HEK293 (cell line): ENCODE data around the gene ARHGAP15.

Experiments used
- CTCF ChIA-PET: fragments of 350-600 bp; formaldehyde crosslinking; extraction: SDS; loops from one replicate; lab custom pipeline; 2021; ENCODE audit warnings: antibody characterized with exemption; lab: Yijun Ruan, JAX
- POLR2A ChIA-PET: fragments of 300-600 bp; formaldehyde crosslinking; extraction: SDS; loops from one replicate; lab custom pipeline; 2020; ENCODE audit warnings: antibody characterized with exemption, inconsistent platforms; lab: Yijun Ruan, JAX
- H3K27ac ChIP-seq: fragments of 200-500 bp; sonication (Bioruptor generic); 2 replicates; pipeline ENCODE4 v1.5.1; 2014; ENCODE audit warnings: low read depth, low read length, control low read depth, inconsistent platforms; ENCODE audit errors: extremely low read depth
- H3K36me3 ChIP-seq, 2 experiments: fragments of 200-500 bp in 1 of 2; sonication (Bioruptor generic) in 1 of 2; 1 replicate in 1 of 2; 2 replicates in 1 of 2; pipeline ENCODE4 v1.5.1; 2014 to 2017; ENCODE audit warnings: inconsistent platforms in 2 of 2, low read length in 2 of 2; ENCODE audit not compliant: control insufficient read depth in 2 of 2, insufficient read depth in 1 of 2
- H3K4me1 ChIP-seq: fragments of 200-500 bp; sonication (Bioruptor generic); 2 replicates; pipeline ENCODE4 v1.5.1; 2014; ENCODE audit warnings: mild to moderate bottlenecking, low read length, inconsistent platforms; ENCODE audit not compliant: control insufficient read depth, insufficient read depth
- H3K4me3 ChIP-seq: 2 replicates; pipeline ENCODE4 v1.5.1; 2011; ENCODE audit warnings: low read depth, mild to moderate bottlenecking, control low read depth, low read length, moderate library complexity
- H3K9me3 ChIP-seq: fragments of 200-500 bp; sonication (Bioruptor generic); 2 replicates; pipeline ENCODE4 v1.5.1; 2014; ENCODE audit warnings: low read depth, low read length, inconsistent platforms; ENCODE audit not compliant: control insufficient read depth, insufficient read depth
- GFI1B ChIP-seq: fragments of 450-650 bp; formaldehyde crosslinking; IDR thresholded peaks from 2 replicates; pipeline ENCODE4 v1.5.1; 2016; ENCODE audit warnings: missing biosample characterization, missing genetic modification characterization
- HOXC10 ChIP-seq: sonication (generic); formaldehyde crosslinking; IDR thresholded peaks from 2 replicates; pipeline ENCODE4 v1.8.1; 2023; ENCODE audit warnings: mild to moderate bottlenecking, missing genetic modification reagents
- MEIS1 ChIP-seq: sonication (generic); formaldehyde crosslinking; IDR thresholded peaks from 2 replicates; pipeline ENCODE4 v1.8.1; 2022; ENCODE audit warnings: missing genetic modification reagents, mild to moderate bottlenecking, borderline replicate concordance
- MYNN ChIP-seq: fragments of 450-650 bp; formaldehyde crosslinking; IDR thresholded peaks from 2 replicates; pipeline ENCODE4 v1.5.1; 2016; ENCODE audit warnings: missing biosample characterization, missing genetic modification characterization, borderline replicate concordance
- MZF1 ChIP-seq: fragments of 450-650 bp; formaldehyde crosslinking; IDR thresholded peaks from 2 replicates; pipeline ENCODE4 v1.5.1; 2017; ENCODE audit warnings: missing biosample characterization, missing genetic modification characterization, borderline replicate concordance
- OSR2 ChIP-seq: fragments of 450-650 bp; formaldehyde crosslinking; IDR thresholded peaks from 2 replicates; pipeline ENCODE4 v1.5.1; 2016; ENCODE audit warnings: missing biosample characterization, missing genetic modification characterization
- REPIN1 ChIP-seq: fragments of 450-650 bp; formaldehyde crosslinking; IDR thresholded peaks from 2 replicates; pipeline ENCODE4 v1.5.1; 2017; ENCODE audit warnings: missing biosample characterization, missing genetic modification characterization, low read depth
- TRIM28 ChIP-seq: IDR thresholded peaks from 2 replicates; pipeline ENCODE4 v1.6.1; 2011; ENCODE audit warnings: low read length, control low read depth, borderline replicate concordance
- ZBTB21 ChIP-seq: fragments of 450-650 bp; formaldehyde crosslinking; IDR thresholded peaks from 2 replicates; pipeline ENCODE4 v1.5.1; 2017; ENCODE audit warnings: missing biosample characterization, missing genetic modification characterization
- ZBTB7A ChIP-seq: fragments of 450-650 bp; formaldehyde crosslinking; IDR thresholded peaks from 2 replicates; pipeline ENCODE4 v1.5.1; 2016; ENCODE audit warnings: low read depth, missing biosample characterization, missing genetic modification characterization
- ZNF112 ChIP-seq: fragments of 450-650 bp; formaldehyde crosslinking; IDR thresholded peaks from 2 replicates; pipeline ENCODE4 v1.5.0; 2017; ENCODE audit warnings: missing biosample characterization, missing genetic modification characterization
- ZNF121 ChIP-seq: fragments of 450-650 bp; formaldehyde crosslinking; IDR thresholded peaks from 2 replicates; pipeline ENCODE4 v1.5.1; 2016; ENCODE audit warnings: missing biosample characterization, missing genetic modification characterization
- ZNF133 ChIP-seq: fragments of 450-650 bp; formaldehyde crosslinking; IDR thresholded peaks from 2 replicates; pipeline ENCODE4 v1.5.1; 2016; ENCODE audit warnings: missing biosample characterization, missing genetic modification characterization
- ZNF23 ChIP-seq: fragments of 450-650 bp; formaldehyde crosslinking; IDR thresholded peaks from 2 replicates; pipeline ENCODE4 v1.5.1; 2016; ENCODE audit warnings: missing biosample characterization, missing genetic modification characterization, borderline replicate concordance
- ZNF521 ChIP-seq: fragments of 450-650 bp; formaldehyde crosslinking; IDR thresholded peaks from 2 replicates; pipeline ENCODE4 v1.5.1; 2017; ENCODE audit warnings: missing biosample characterization, mild to moderate bottlenecking, missing genetic modification characterization
- ZNF529 ChIP-seq: fragments of 450-650 bp; formaldehyde crosslinking; IDR thresholded peaks from 2 replicates; pipeline ENCODE4 v1.5.1; 2017; ENCODE audit warnings: missing genetic modification characterization, missing biosample characterization; ENCODE audit not compliant: insufficient replicate concordance
- ZNF629 ChIP-seq: fragments of 450-650 bp; formaldehyde crosslinking; IDR thresholded peaks from 2 replicates; pipeline ENCODE4 v1.5.1; 2017; ENCODE audit warnings: missing biosample characterization, missing genetic modification characterization
- ZNF792 ChIP-seq: fragments of 450-650 bp; formaldehyde crosslinking; IDR thresholded peaks from 2 replicates; pipeline ENCODE4 v1.5.1; 2016; ENCODE audit warnings: missing biosample characterization, missing genetic modification characterization
- TF ChIP-seq, protein P1 (sequence below): sonication (generic); formaldehyde crosslinking; IDR thresholded peaks from 2 replicates; pipeline ENCODE4 v1.8.1; 2022; ENCODE audit warnings: mild to moderate bottlenecking, moderate library complexity, missing genetic modification reagents
- TF ChIP-seq, protein P2 (sequence below): fragments of 450-650 bp; formaldehyde crosslinking; IDR thresholded peaks from 2 replicates; pipeline ENCODE4 v1.5.1; 2016; ENCODE audit warnings: missing biosample characterization, missing genetic modification characterization, low read depth
- TF ChIP-seq, protein P3 (sequence below): fragments of 450-650 bp; formaldehyde crosslinking; IDR thresholded peaks from 2 replicates; pipeline ENCODE4 v1.5.1; 2016; ENCODE audit warnings: missing biosample characterization, missing genetic modification characterization, low read depth
- TF ChIP-seq, protein P4 (sequence below): fragments of 450-650 bp; formaldehyde crosslinking; IDR thresholded peaks from 2 replicates; pipeline ENCODE4 v1.5.1; 2017; ENCODE audit warnings: missing biosample characterization, missing genetic modification characterization

The ARHGAP15 gene

DNA sequence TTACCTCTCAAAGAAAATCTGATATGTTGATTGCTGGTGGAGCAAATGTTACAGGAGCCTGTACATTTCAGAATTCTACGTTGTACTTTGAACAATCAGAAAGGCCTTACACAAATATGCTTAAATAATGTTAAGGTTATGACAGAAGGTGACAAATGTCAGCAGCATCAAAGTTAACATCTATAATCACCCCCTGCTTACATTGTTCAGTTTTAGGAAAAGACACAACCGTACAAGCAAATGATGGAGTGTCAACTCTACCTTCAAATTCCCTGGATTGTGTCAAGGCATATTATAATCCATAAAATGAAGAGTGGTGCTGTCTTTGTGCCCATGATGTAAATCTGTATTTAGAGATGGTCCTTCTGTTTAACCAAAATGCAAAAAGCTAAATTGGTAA is 465.5 kb downstream of the ARHGAP15 start:
- Histone ChIP-seq H3K27ac (no peak overlapping the region), H3K4me3 (no peak overlapping the region), H3K36me3 (no peaks in the 10 kb centered on the region), H3K4me1 (no peaks in the 10 kb centered on the region), H3K9me3 (no peaks in the 10 kb centered on the region)
- ChIA-PET POLR2A (no interaction called here), CTCF (no interaction called here)
- TF ChIP-seq REPIN1 (no peak), ZBTB21 (tag by site-specific recombination) (no peak), ZNF121 (no peak), ZBTB7A (tag by site-specific recombination) (no peak), GFI1B (no peak), MZF1 (no peak), OSR2 (no peak), ZNF629 (tag by site-specific recombination) (no peak), ZNF792 (tag by site-specific recombination) (no peak), HOXC10 (CRISPR knock-in tag) (no peak), MEIS1 (CRISPR knock-in tag) (no peak), ZNF529 (tag by site-specific recombination) (no peak)
- TF ChIP-seq, protein P1, sequence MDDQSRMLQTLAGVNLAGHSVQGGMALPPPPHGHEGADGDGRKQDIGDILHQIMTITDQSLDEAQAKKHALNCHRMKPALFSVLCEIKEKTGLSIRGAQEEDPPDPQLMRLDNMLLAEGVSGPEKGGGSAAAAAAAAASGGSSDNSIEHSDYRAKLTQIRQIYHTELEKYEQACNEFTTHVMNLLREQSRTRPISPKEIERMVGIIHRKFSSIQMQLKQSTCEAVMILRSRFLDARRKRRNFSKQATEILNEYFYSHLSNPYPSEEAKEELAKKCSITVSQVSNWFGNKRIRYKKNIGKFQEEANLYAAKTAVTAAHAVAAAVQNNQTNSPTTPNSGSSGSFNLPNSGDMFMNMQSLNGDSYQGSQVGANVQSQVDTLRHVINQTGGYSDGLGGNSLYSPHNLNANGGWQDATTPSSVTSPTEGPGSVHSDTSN, result no peak
- TF ChIP-seq, protein P2, sequence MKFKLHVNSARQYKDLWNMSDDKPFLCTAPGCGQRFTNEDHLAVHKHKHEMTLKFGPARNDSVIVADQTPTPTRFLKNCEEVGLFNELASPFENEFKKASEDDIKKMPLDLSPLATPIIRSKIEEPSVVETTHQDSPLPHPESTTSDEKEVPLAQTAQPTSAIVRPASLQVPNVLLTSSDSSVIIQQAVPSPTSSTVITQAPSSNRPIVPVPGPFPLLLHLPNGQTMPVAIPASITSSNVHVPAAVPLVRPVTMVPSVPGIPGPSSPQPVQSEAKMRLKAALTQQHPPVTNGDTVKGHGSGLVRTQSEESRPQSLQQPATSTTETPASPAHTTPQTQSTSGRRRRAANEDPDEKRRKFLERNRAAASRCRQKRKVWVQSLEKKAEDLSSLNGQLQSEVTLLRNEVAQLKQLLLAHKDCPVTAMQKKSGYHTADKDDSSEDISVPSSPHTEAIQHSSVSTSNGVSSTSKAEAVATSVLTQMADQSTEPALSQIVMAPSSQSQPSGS (tag by site-specific recombination), result no peak
- TF ChIP-seq, protein P3, sequence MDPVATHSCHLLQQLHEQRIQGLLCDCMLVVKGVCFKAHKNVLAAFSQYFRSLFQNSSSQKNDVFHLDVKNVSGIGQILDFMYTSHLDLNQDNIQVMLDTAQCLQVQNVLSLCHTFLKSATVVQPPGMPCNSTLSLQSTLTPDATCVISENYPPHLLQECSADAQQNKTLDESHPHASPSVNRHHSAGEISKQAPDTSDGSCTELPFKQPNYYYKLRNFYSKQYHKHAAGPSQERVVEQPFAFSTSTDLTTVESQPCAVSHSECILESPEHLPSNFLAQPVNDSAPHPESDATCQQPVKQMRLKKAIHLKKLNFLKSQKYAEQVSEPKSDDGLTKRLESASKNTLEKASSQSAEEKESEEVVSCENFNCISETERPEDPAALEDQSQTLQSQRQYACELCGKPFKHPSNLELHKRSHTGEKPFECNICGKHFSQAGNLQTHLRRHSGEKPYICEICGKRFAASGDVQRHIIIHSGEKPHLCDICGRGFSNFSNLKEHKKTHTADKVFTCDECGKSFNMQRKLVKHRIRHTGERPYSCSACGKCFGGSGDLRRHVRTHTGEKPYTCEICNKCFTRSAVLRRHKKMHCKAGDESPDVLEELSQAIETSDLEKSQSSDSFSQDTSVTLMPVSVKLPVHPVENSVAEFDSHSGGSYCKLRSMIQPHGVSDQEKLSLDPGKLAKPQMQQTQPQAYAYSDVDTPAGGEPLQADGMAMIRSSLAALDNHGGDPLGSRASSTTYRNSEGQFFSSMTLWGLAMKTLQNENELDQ (tag by site-specific recombination), result no peak
- TF ChIP-seq, protein P4, sequence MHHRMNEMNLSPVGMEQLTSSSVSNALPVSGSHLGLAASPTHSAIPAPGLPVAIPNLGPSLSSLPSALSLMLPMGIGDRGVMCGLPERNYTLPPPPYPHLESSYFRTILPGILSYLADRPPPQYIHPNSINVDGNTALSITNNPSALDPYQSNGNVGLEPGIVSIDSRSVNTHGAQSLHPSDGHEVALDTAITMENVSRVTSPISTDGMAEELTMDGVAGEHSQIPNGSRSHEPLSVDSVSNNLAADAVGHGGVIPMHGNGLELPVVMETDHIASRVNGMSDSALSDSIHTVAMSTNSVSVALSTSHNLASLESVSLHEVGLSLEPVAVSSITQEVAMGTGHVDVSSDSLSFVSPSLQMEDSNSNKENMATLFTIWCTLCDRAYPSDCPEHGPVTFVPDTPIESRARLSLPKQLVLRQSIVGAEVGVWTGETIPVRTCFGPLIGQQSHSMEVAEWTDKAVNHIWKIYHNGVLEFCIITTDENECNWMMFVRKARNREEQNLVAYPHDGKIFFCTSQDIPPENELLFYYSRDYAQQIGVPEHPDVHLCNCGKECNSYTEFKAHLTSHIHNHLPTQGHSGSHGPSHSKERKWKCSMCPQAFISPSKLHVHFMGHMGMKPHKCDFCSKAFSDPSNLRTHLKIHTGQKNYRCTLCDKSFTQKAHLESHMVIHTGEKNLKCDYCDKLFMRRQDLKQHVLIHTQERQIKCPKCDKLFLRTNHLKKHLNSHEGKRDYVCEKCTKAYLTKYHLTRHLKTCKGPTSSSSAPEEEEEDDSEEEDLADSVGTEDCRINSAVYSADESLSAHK (tag by site-specific recombination), result no peak

DNA sequence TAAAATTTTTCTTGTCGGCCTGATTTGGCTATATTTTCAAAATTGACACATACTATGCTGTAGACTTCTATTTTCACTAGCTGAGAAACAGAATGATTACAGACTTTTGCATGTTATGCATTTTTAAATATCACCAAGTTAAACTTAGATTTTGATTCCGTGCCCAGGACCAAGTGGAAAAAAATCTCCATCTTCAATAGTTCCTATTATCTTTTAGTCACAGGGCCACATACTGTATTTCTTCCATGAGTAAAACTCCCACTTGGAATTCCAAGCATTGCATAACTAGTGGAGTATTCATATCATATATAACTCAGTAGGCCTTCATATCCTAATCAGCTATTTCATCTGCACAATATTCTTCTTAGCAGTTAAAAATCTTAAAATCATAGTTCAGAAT is 470.9 kb downstream of the ARHGAP15 start:
- no peak overlapping the region for H3K27ac ChIP-seq
- POLR2A ChIA-PET, result no interaction called here
- no peaks in the 10 kb centered on the region for H3K4me1 ChIP-seq
- H3K9me3 ChIP-seq, result no peaks in the 10 kb centered on the region
- H3K4me3 ChIP-seq, result no peak overlapping the region
- no peaks in the 10 kb centered on the region for H3K36me3 ChIP-seq
- no peak for TF ChIP-seq ZNF112
- TF ChIP-seq ZNF23 (tag by site-specific recombination), result no peak
- TF ChIP-seq TRIM28, result no peak
- no peak for TF ChIP-seq MYNN
- TF ChIP-seq ZNF521 (tag by site-specific recombination), result no peak
- TF ChIP-seq ZNF133 (tag by site-specific recombination), result no peak
- CTCF ChIA-PET, result no interaction called here
